GM19463 (cell line): ENCODE data around the gene FUNDC1.

Experiments used
- ATAC-seq: cut with Tn5 transposase; IDR thresholded peaks from one replicate; pipeline ENCODE4 v1.9.1; 2021; ENCODE audit warnings: mild to moderate bottlenecking, moderate library complexity; ENCODE audit not compliant: unreplicated experiment

Gene FUNDC1

GRCh38 chrX:44482575-44482974 is 60.1 kb downstream of the FUNDC1 start:
- ATAC-seq, result no peak

DNA sequence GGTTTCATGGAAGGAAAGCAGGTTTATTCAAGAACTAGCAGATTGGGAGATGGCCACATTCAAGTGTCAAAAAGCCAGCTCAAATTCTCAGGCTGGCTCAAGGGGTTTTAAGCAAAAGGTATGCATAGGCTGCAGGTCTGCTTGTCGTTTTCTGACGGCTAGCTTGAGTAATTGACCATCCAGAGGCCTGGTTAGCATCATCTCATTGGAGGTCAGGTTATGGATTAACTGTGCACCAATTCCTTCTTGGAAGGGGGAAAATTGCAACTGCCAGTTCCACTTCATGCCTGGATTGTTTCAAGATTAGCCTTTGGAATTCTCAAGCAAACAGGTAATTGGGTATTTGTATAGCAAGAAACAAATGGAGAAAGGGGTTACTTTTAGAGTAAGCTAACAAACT is 62.1 kb downstream of the FUNDC1 start:
- no peak for ATAC-seq

DNA sequence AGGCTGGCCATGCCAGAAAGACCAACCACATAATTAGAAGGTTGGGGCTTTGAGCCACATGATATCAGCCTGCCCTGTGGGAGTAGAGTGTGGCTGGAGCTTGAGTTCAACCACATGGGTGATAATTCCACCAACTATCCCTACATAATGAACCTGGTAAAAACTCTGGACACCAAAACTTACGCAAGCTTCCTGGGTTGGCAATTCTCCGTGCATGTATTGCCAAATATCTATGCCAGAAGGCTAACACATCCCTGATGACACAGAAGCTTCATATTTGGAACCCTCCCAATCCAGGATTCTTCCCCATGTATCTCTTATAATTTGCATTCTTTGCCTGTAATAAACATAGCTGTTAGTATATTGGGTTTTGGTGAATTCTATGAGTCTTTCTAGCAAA is 68.2 kb downstream of the FUNDC1 start:
- no peak for ATAC-seq
